IPS-NIHi7 (cell line): Measurements from ENCODE around the gene UCMA.

Experiments used
- DNase-seq: peaks from one replicate; pipeline ENCODE4 v3.0.0; 2012; ENCODE audit warnings: mixed read lengths; ENCODE audit errors: extremely low spot score

UCMA gene

GRCh38 chr10:13233358-13233757, 816 bp downstream of the UCMA start:
- DNase-seq: no peak

DNA sequence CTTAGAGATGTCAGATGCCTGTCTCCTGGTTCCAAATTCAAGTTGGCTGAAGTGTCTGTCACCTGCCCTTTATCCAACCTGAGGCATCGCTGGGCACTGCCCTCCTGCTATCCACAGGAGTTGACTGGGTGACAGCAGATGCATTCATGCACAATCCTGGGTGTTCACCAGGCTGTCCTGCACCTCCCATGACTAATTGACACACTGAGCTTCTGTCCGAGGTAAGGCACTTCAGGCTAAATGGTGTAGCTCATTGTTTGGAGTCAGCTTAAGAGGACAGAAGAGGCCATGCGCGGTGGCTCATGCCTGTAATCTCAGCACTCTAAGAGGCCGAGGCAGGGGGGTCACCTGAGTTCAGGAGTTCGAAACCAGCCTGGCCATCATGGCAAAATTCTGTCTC, 2.4 kb downstream of the UCMA start:
- no peak for DNase-seq

GRCh38 chr10:13231190-13231589, 3.0 kb downstream of the UCMA start:
- no peak for DNase-seq

DNA sequence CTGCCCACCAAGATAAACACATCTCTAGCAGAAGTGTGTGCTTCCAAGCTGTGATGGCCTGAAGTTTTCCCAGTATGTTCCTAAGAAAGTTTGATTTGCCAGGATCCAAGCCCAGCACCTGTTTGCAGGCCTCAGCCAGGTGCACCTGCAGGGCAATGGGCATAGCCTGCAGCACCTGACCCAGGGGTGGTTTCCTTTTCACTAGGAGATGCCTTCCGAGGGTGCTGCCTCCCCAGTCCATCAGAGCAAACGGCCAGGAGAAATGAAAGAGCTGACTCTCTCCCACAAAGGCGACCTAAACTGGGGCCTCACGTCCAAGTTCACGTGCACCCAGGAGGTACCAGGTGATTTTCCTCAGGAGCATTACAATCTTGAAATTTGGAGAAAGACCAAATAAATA, 7.1 kb downstream of the UCMA start:
- no peak for DNase-seq

- no peak for DNase-seq
Observed at GRCh38 chr10:13225601-13226000, 8.6 kb downstream of the UCMA start.

DNA sequence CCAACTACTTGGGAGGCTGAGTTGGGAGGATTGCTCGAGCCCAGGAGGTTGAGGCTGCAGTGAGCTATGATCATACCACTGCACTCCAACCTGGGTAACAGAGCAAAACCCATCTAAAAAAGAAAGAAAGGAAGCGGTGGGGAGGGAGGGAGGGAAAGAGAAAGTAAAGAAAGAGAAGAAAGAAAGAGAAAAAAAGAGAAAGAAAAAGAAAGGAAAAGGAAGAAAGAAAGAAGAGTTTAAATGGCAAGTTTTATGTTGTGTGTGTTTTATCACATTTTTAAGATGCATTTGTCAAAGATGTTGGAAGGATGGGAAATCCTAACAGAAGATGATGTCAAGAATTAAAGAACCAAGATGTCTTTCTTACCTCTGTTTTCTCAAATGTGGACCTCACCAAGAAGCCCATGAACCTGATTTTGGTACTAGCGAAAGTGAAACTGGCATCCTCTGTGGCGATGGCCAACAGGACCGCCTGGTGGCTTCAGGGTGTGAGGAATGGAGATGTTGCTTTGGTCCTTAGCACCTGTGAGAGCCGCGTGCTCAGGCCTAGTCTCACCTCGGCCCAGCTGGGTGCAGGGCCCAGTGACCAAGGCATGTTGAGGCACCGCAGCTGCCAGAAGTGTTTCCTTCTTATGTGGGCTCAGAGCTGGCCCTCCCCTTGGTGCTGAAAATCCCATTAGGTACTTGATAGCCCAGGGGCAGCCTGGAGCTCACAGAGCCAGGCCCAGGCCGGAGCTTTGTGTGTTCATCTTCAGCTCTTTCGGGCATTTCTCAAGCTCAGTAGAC, 9.8 kb downstream of the UCMA start:
- DNase-seq: peak; percentile 66

DNA sequence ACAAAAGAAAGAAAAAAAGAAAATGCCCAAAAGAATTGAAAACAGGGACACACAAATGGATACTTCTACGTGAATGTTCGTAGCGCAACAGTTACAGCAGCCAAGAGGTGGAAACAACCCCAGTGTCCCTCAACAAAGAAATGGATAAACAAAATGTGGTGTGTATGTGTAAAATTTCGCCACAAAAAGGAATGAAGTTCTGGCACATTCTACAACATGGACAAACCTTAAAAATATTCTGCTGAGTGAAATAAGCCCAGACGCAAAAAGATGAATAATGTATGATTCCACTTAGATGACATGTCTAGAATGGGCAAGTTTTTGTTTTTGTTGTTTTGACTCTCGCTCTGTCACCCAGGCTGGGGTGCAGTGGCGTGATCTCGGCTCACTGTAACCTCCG, 10.9 kb downstream of the UCMA start:
- no peak for DNase-seq

DNA sequence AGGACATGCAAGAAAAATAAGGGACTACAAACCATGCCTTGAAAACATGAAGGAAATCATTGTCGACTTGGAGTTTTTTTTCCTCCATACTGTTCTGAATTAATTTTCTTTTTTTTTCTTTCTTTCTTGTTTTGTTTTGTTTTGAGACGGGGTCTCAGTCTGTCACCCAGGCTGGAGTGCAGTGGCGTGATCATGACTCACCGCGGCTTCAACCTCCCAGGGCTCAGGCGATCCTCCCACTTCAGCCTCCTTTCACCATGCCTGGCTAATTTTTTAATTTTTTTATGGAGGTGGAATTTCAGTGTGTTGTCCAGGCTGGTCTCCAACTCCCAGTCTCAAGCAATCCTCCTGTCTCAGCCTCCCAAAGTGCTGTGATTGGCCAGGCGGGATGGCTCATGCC, 11.6 kb downstream of the UCMA start:
- DNase-seq: no peak

GRCh38 chr10:13222151-13222550, 12.0 kb downstream of the UCMA start:
- DNase-seq: no peak

DNA sequence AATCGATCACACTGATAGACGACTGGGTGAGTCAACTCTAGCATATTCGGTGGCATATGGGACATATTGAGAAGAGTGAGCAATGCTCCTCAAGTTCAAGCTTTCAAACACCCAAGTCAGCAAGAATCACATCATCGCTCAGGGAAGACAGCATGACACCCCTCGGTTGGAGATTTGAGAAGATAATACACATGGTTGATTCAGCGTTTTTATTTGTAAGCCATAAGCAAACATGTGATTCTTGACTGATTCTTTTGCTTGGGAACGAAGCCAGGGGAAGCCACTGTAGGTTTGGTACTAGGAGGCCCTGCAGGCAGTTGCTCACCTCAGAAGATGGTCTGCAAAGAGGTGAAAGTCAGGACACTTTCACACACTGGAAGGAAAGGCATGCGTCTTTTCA, 12.6 kb downstream of the UCMA start:
- DNase-seq: no peak

DNA sequence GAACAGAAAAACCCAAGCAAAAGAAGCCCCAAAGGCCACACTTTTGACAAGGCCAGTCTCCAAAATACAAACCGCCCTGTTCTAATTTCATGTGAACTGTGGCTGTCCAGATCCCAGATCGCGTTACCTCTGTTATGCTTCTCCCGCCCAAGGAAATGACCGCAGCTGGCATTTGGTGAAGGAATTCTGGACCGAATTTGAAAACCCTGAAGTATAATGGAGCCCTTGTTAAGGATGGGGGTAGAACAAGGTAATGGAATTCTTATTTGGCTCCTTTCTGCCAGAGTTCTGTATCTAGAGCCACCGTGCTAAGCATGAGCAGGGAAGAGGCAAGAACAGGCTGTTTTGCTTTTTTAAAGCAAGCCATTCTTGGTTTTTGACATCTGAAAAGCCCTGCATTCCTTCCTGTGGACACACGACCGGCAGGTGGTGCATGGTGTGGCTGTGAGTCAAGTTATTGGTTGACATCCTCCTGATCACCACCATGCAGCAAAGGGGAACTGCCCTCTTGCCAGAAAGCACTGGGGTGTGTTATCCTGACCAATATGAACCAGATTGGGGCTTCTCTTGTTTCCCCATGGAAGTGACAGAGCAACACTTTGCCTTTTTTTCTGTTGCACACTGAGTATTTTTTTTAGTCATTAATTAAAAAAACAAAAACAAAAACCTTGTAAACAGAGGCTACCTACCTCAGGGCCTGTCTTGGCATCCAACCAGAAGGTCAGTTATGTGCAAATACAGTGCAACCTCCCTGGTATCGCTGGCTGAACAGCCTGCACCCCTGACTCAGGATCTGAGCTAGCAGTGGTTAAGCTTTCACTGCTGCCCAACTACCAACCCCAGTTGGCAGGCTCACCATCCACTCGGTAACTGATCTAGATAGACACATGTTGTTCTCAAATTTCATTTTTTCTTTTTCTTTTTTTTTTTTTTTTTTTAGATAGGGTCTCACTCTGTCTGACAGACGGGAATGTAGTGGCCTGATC, 14.2 kb downstream of the UCMA start:
- peak; percentile 86 for DNase-seq

DNA sequence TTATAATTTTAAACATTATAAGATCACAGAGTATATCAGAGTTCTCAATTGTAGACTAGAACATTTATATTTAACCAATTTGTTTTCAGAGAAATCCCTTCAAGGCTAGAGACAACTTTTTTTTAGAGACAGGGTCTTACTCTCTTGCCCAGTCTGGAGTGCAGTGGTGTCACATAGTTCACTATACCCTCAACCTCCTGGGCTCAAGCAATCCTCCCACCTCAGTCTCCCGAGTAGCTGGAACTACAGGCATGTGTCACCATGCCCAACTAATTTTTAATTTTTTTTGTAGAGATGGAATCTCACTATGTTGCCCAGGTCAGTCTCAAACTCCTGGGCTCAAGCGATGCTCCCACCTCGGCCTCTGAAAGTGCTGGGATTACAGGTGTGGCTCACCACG, 15.3 kb downstream of the UCMA start:
- DNase-seq: no peak

- no peak for DNase-seq
Observed at GRCh38 chr10:13213163-13213562, 21.0 kb downstream of the UCMA start.

- DNase-seq: no peak
Observed at GRCh38 chr10:13206546-13207443, 27.4 kb downstream of the UCMA start.

GRCh38 chr10:13206091-13206490, 28.1 kb downstream of the UCMA start:
- no peak for DNase-seq

GRCh38 chr10:13201132-13201531, 33.0 kb downstream of the UCMA start:
- no peak for DNase-seq

DNA sequence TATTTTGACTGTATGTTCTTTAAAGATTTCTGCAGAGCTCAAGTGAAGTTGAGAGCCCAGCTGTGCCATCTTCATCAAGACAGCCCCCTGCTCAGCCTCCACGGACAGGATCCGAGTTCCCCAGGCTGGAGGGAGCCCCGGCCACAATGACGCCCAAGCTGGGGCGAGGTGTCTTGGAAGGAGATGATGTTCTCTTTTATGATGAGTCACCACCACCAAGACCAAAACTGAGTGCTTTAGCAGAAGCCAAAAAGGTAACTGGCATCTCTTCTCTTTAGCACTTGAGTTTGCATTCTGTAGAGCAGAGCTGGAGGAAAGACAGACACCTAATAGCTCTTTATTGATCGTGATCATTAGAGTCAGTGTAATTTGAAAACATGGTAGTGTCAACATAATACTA, 39.2 kb downstream of the UCMA start:
- DNase-seq: no peak

DNA sequence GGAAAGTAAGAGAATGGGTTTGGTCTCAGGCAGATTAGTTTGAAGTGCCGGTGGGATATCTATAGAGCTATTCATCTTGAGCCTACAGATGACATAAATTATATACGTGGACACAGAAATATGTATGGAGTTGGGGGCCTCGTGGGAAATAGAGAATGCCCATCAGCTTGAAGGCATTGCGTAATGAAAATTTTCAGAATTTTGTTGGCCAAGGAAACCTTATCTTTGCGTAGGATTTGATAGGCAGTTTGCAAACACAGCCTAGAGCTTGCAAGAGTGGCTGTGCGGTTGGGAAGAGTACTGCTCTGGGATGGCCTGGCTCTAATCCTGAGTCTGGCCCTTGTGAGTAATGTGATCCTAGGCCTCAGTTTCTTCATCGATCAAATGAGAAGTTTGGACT, 40.5 kb downstream of the UCMA start:
- no peak for DNase-seq

- no peak for DNase-seq
Observed at GRCh38 chr10:13191362-13191761, 42.8 kb downstream of the UCMA start.

DNA sequence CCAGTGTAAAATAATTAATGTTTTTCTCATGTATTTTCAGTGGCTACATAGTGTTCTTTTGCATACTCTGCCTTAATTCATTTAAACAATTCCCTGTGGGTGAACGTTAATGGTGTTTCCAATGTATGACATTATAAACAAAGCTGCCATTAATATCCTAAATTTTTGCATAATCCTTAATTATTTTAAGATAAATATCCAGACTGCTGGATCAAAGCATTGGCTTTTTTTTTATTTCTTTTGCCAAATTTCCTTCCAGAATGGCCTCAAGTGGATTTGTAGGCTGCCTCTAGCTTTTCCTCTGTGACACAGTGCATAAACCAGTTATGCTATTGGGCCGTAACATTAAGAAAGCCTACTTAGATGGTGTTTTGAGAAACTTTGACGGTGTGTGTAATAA, 43.4 kb downstream of the UCMA start:
- no peak for DNase-seq

DNA sequence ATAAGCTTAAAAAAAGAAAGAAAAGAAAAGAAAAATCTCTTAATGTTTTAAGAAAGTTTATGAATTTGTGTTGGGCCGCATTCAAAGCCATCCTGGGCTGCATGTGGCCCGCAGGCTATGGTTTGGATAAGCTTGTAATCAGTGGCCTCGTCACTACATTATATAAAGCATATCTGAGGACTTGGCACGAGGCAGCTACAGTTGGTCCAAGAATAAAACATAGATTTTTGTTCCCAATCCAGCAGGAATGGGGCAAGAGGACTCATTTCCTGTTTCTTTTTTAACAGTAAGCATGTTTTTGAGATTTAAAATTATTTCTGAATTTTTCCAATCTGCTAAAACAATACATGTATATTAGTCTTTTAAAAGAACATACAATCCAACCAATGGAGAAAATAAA, 44.2 kb downstream of the UCMA start:
- no peak for DNase-seq

- DNase-seq: no peak
Observed at GRCh38 chr10:13188593-13188992, 45.6 kb downstream of the UCMA start.
